Neuronal stem cell (in vitro differentiated cells): ENCODE data around the gene COL9A2.
A peak's percentile ranks its signal among the peaks of the same experiment; 100 is the strongest.

Source experiments
- DNase-seq: peaks from one replicate; pipeline ENCODE4 v3.0.0-alpha.2; 2013; ENCODE audit warnings: low spot score
- H2AFZ ChIP-seq: one replicate; pipeline ENCODE4 v1.6.1; 2013; ENCODE audit warnings: mild to moderate bottlenecking, low read length, inconsistent platforms
- H2AK5ac ChIP-seq: 2 replicates; pipeline ENCODE4 v1.6.1; 2013; ENCODE audit warnings: low read depth, mild to moderate bottlenecking, inconsistent platforms, low read length, moderate library complexity, mixed read lengths
- H2BK120ac ChIP-seq: 2 replicates; pipeline ENCODE4 v1.6.1; 2013; ENCODE audit warnings: low read depth, mild to moderate bottlenecking, inconsistent platforms, low read length, moderate library complexity, mixed read lengths
- H2BK12ac ChIP-seq: one replicate; pipeline ENCODE4 v1.6.1; 2013; ENCODE audit warnings: low read length, inconsistent platforms
- H2BK15ac ChIP-seq: 2 replicates; pipeline ENCODE4 v1.6.1; 2013; ENCODE audit warnings: mild to moderate bottlenecking, low read length, inconsistent platforms, mixed read lengths
- H2BK5ac ChIP-seq: one replicate; pipeline ENCODE4 v1.6.1; 2013; ENCODE audit warnings: inconsistent platforms, mild to moderate bottlenecking, low read length, moderate library complexity
- H3K14ac ChIP-seq: one replicate; pipeline ENCODE4 v1.6.1; 2013; ENCODE audit warnings: low read length, inconsistent platforms
- H3K18ac ChIP-seq: 2 replicates; pipeline ENCODE4 v1.6.1; 2013; ENCODE audit warnings: low read length, inconsistent platforms
- H3K23ac ChIP-seq: 2 replicates; pipeline ENCODE4 v1.6.1; 2013; ENCODE audit warnings: low read depth, mild to moderate bottlenecking, mixed read lengths, low read length, inconsistent platforms; ENCODE audit not compliant: poor library complexity
- H3K27ac ChIP-seq: replicated peaks from 3 replicates; pipeline ENCODE4 v1.5.1; 2013; ENCODE audit warnings: low read length, inconsistent platforms
- H3K27me3 ChIP-seq, 3 experiments: 2 replicates each; pipeline ENCODE4 v1.6.1; 2013; ENCODE audit warnings: low read length in 3 of 3, mild to moderate bottlenecking in 2 of 3, inconsistent platforms in 1 of 3, low read depth in 1 of 3, mixed read lengths in 1 of 3, moderate library complexity in 1 of 3; ENCODE audit not compliant: control insufficient read depth in 3 of 3, insufficient read depth in 3 of 3
- H3K36me3 ChIP-seq, 2 donors: replicated peaks in 1 of 2; 2 replicates each; pipeline ENCODE4 v1.6.1; 2013; ENCODE audit warnings: low read length in 2 of 2; ENCODE audit not compliant: control insufficient read depth in 2 of 2, insufficient read depth in 2 of 2
- H3K4ac ChIP-seq: 2 replicates; pipeline ENCODE4 v1.6.1; 2013; ENCODE audit warnings: inconsistent platforms, mild to moderate bottlenecking, low read length, moderate library complexity
- H3K4me1 ChIP-seq, 2 donors: 1 replicate in 1 of 2; 2 replicates in 1 of 2; pipeline ENCODE4 v1.6.1; 2013; ENCODE audit warnings: low read length in 2 of 2, low read depth in 1 of 2; ENCODE audit not compliant: control insufficient read depth in 2 of 2, insufficient read depth in 1 of 2
- H3K4me2 ChIP-seq: one replicate; pipeline ENCODE4 v1.6.1; 2013; ENCODE audit warnings: mild to moderate bottlenecking, low read length, inconsistent platforms; ENCODE audit not compliant: insufficient read depth, poor library complexity, severe bottlenecking
- H3K4me3 ChIP-seq, 2 donors: 2 replicates each; pipeline ENCODE4 v1.5.1; 2013; ENCODE audit warnings: low read length in 2 of 2, mild to moderate bottlenecking in 2 of 2, inconsistent platforms in 1 of 2, moderate library complexity in 1 of 2
- H3K79me1 ChIP-seq: one replicate; pipeline ENCODE4 v1.6.1; 2013; ENCODE audit warnings: low read depth, mild to moderate bottlenecking, inconsistent platforms, low read length, moderate library complexity
- H3K9ac ChIP-seq: one replicate; pipeline ENCODE4 v1.6.1; 2013; ENCODE audit warnings: mild to moderate bottlenecking, low read depth, low read length, inconsistent platforms; ENCODE audit not compliant: poor library complexity
- H3K9me3 ChIP-seq, 2 donors: replicated peaks in 1 of 2; 2 replicates each; pipeline versions ENCODE3 to v1.6.1; 2013; ENCODE audit warnings: low read length in 2 of 2, mild to moderate bottlenecking in 2 of 2, inconsistent platforms in 1 of 2, low read depth in 1 of 2, mixed read lengths in 1 of 2, moderate library complexity in 1 of 2; ENCODE audit not compliant: control insufficient read depth in 2 of 2, insufficient read depth in 1 of 2
- H4K8ac ChIP-seq: one replicate; pipeline ENCODE4 v1.6.1; 2013; ENCODE audit warnings: low read depth, mild to moderate bottlenecking, inconsistent platforms, low read length, moderate library complexity
- H4K91ac ChIP-seq: one replicate; pipeline ENCODE4 v1.6.1; 2013; ENCODE audit warnings: low read length, low read depth, mild to moderate bottlenecking, inconsistent platforms; ENCODE audit not compliant: poor library complexity
- WGBS, 2 donors: extraction: QIAGEN DNeasy Blood & Tissue Kit; methylation state at CpG; one replicate each; pipeline ENCODE4 v1.1.7; 2013; ENCODE audit warnings: missing lambda C conversion rate in 2 of 2, mixed read lengths in 1 of 2; ENCODE audit not compliant: insufficient read length in 2 of 2, insufficient replicate concordance in 1 of 2; ENCODE audit errors: extremely low coverage in 2 of 2; 5-methylcytosine and 5-hydroxymethylcytosine counted together

Gene COL9A2

GRCh38 chr1:40318970-40319621 lies 2.0 kb upstream of the COL9A2 start:
- WGBS, 2 donors = no CpG with 5 or more reads among the region's 4 CpGs
- no peak overlapping the region for H3K18ac ChIP-seq

GRCh38 chr1:40318476-40318875 lies 1.4 kb upstream of the COL9A2 start:
- Histone ChIP-seq H3K4me3 (no peak overlapping the region), H3K36me3 (no peaks in the 10 kb centered on the region), H2BK15ac (no peak overlapping the region), H3K23ac (no peak overlapping the region), H2BK12ac (no peak overlapping the region), H4K8ac (no peak overlapping the region), H2AFZ (no peak overlapping the region), H3K27me3 (peaks cover 12 to 39% (median 24%) of the 10 kb centered on the region in 3 experiments), H2BK5ac (no peak overlapping the region), H4K91ac (no peak overlapping the region), H3K4me1 (peaks cover 12 to 21% of the 10 kb centered on the region in 2 donors), H3K9me3 (no peaks in the 10 kb centered on the region), H3K27ac (no peak overlapping the region), H2AK5ac (no peak overlapping the region), H2BK120ac (no peak overlapping the region), H3K79me1 (peaks cover 1% of the 10 kb centered on the region), H3K14ac (no peak overlapping the region), H3K18ac (no peak overlapping the region), H3K4ac (no peak overlapping the region), H3K9ac (no peak overlapping the region), H3K4me2 (no peak overlapping the region)
- WGBS, 2 donors = no CpG with 5 or more reads among the region's 4 CpGs
- no peak for DNase-seq

More at GRCh38 chr1:40318970-40319621, 2.0 kb upstream of the COL9A2 start:
- Histone ChIP-seq H2BK15ac (no peak overlapping the region), H3K4me1 (peaks cover 9 to 16% of the 10 kb centered on the region in 2 donors), H3K79me1 (peaks cover 1% of the 10 kb centered on the region), H2BK5ac (no peak overlapping the region), H4K91ac (no peak overlapping the region), H3K23ac (no peak overlapping the region), H4K8ac (no peak overlapping the region), H3K36me3 (no peaks in the 10 kb centered on the region), H2AFZ (no peak overlapping the region), H3K9ac (no peak overlapping the region), H3K4ac (no peak overlapping the region), H3K9me3 (no peaks in the 10 kb centered on the region), H3K27me3 (peaks cover 12 to 39% (median 24%) of the 10 kb centered on the region in 3 experiments), H3K14ac (no peak overlapping the region), H2BK12ac (no peak overlapping the region), H3K4me2 (no peak overlapping the region), H2BK120ac (no peak overlapping the region), H3K27ac (no peak overlapping the region), H2AK5ac (no peak overlapping the region), H3K4me3 (no peak overlapping the region)
- DNase-seq = no peak

GRCh38 chr1:40317394-40318074 lies 448 bp upstream of the COL9A2 start:
- Histone ChIP-seq H3K27me3 (peaks cover 12 to 39% (median 24%) of the 10 kb centered on the region in 3 experiments), H3K14ac (no peak overlapping the region), H2AK5ac (no peak overlapping the region), H3K36me3 (no peaks in the 10 kb centered on the region), H2BK12ac (no peak overlapping the region), H3K79me1 (peaks cover 1% of the 10 kb centered on the region), H2BK5ac (no peak overlapping the region), H3K4me1 (peaks cover 12 to 21% of the 10 kb centered on the region in 2 donors), H3K27ac (no peak overlapping the region), H3K9ac (no peak overlapping the region), H3K23ac (no peak overlapping the region), H3K4me2 (peak overlapping the region; percentile 87), H3K9me3 (no peaks in the 10 kb centered on the region), H4K91ac (no peak overlapping the region), H2AFZ (peak overlapping the region; percentile 97), H3K4me3 (peak overlapping the region; percentile 23 to 49), H3K4ac (no peak overlapping the region), H4K8ac (no peak overlapping the region), H3K18ac (peak overlapping the region; percentile 44), H2BK120ac (peak overlapping the region; percentile 64), H2BK15ac (peak overlapping the region; percentile 70)
- no CpG with 5 or more reads among the region's 21 CpGs for WGBS, 2 donors
- DNase-seq = no peak
